ENCODE data around the gene LYPD6B. TPM values are rescaled to one million over a fixed set of nuclear protein-coding genes. Genes with fewer than 3 reads are reported as not detected.

LYPD6B gene
- total RNA-seq, 1 donor: 0.18 TPM

GRCh38 chr2:149009576-149010461 is 28.7 kb upstream of the LYPD6B start:
- no peak for TF ChIP-seq CTCF (IDR thresholded peaks at IDR 0.05; ENCODE audit: insufficient read depth, low read length)
- no peak for DNase-seq (ENCODE audit: low read depth)
- no peak overlapping the region for H3K4me3 ChIP-seq (ENCODE audit: low read depth, low read length)

DNA sequence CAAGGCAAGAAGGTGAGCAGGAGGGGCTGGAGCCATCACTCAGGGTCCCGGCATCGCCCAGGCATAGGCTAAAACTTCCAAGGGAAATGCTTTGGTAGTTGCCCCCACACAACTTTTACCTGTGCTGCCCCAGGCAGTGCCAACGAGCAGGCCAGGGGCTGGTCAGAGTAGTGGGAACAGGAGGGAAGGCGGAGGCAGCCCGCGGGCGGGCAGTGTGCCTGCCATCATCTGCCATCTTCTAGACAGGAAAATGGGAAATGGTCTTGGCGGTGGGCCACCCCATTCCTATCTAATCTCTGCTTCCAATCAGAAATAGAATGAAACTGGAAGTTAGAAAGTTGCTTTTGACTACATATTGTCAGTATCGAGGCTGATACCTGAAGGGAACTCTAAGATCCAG is 26.0 kb upstream of the LYPD6B start:
- TF ChIP-seq CTCF (IDR thresholded peaks at IDR 0.05; ENCODE audit: insufficient read depth, low read length): no peak
- no peak overlapping the region for H3K4me3 ChIP-seq (ENCODE audit: low read depth, low read length)
- DNase-seq (ENCODE audit: low read depth): no peak

GRCh38 chr2:149015501-149015900 is 23.0 kb upstream of the LYPD6B start:
- TF ChIP-seq CTCF (IDR thresholded peaks at IDR 0.05; ENCODE audit: insufficient read depth, low read length): no peak
- DNase-seq (ENCODE audit: low read depth): no peak
- H3K4me3 ChIP-seq (ENCODE audit: low read depth, low read length): no peak overlapping the region

DNA sequence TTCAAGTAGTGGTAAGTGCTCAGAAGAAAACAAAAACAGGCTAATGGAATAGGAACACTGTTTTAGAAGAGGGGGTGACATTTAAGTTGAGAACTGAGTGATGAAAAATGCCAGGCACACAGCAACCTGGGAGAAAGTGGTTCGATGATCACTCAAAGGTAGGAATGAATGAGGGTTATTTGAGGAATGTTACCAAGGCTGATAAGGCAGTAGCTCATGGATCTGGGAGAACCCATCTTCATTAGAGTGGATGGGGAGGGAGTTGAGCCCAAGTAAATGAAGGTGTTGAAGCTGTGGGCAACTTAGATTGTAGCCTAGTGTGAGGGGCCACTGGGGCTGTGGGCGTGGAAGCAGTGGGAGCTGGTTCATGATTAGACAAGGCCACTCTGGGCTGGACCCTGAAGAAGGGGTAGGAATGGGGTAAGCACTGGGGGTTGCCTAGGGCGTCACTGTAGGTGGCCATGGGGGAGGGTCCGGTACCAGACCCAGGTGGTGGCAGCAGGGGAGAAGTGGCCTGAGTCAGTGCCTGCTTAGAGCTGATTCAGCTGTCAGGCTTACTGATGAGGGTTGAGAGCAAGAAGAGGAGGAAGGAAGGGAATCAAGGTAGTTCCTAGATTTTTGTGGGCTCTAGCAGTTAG is 22.5 kb upstream of the LYPD6B start:
- H3K4me3 ChIP-seq (ENCODE audit: low read depth, low read length): no peak overlapping the region
- TF ChIP-seq CTCF (IDR thresholded peaks at IDR 0.05; ENCODE audit: insufficient read depth, low read length): no peak
- DNase-seq (ENCODE audit: low read depth): no peak

- TF ChIP-seq CTCF (IDR thresholded peaks at IDR 0.05; ENCODE audit: insufficient read depth, low read length): peak; percentile 92
- no peak overlapping the region for H3K4me3 ChIP-seq (ENCODE audit: low read depth, low read length)
- DNase-seq (ENCODE audit: low read depth): peak; percentile 86
Measured at GRCh38 chr2:149017116-149017985, 21.1 kb upstream of the LYPD6B start.

GRCh38 chr2:149018981-149019380 is 19.5 kb upstream of the LYPD6B start:
- no peak for DNase-seq (ENCODE audit: low read depth)
- H3K4me3 ChIP-seq (ENCODE audit: low read depth, low read length): no peak overlapping the region
- TF ChIP-seq CTCF (IDR thresholded peaks at IDR 0.05; ENCODE audit: insufficient read depth, low read length): no peak
